SW480 (cell line): ENCODE measurements around the gene F5.
"Not testable (repeated sequence)": the region's sequence is repeated elsewhere in the genome, so short reads cannot be mapped to it uniquely, and the experiment has no call there.

Experiments used
- DNase-seq: peaks from one replicate; pipeline ENCODE4 v3.0.0-alpha.2; 2016; ENCODE audit warnings: low spot score

Gene F5

DNA sequence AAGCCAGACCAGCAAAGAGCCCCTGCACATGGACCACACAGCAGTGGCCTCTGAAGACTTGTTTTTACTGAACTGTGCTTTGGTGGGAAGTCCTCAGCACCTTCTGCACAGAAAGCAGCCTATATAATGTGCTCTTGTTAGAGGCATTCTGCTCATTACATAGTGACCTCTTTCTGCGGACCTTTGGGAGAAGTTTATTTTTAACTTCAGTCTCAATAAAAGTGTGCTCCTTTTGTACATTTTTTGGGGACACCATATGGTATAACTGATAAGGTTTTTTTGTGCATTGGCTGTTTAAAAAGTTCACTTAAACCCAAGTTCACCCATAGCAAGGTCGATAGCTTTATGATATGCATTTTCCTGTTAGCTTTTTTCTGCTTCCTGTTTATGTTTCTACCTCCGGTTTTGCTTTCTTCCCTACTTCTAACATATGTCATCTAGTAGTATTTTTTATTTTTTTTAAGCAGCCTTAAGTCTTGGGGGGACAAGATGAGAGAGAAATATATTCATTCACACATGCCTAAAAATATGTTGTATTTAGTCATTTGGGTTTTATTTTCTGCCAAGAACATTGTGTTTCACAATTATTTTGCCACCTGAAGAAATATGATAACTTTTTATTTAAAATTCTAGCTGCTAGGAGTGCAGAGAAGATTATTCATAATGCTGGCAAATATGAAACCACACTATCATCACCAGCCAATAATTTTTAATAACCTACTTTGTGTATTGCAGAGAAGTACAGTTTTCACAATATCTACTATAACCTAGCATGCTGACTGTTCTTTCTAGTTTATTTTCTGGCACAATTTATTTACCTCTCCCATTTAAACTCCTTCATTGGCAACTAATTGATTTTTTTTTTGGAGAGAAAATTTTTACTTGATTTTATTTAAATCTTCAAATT is 77.6 kb downstream of the F5 start:
- DNase-seq = no peak

DNA sequence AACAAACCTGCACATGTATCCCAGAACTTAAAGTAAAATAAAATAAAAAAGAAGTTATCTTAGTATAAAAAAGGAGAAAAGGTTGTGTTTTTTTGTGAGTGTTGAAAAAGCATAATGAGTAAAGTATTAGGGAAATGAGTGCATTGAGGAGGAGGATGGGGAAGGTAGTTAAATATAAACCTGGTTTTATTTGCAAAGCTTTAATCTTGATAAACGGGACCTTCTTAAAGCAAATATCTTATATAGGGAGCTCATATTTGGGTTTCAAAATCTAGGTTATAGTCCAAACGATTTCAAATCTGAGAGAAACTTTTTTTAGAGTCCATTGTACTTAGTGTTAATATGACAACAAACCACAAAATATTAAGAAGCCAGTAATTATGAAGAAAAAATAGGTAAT is 78.9 kb downstream of the F5 start:
- no peak for DNase-seq

DNA sequence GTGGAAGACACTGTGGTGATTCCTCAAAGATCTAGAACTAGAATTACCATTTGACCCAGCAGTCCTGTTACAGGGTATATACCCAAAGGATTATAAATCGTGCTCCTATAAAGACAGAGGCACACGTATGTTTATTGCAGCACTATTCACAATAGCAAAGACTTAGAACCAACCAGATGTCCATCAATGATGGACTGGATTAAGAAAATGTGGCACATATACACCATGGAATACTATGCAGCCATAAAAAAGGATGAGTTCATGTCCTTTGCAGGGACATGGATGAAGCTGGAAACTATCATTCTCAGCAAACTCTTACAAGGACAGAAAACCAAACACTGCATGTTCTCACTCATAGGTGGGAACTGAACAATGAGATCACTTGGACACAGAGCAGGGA is 82.7 kb downstream of the F5 start:
- not testable (repeated sequence) for DNase-seq

DNA sequence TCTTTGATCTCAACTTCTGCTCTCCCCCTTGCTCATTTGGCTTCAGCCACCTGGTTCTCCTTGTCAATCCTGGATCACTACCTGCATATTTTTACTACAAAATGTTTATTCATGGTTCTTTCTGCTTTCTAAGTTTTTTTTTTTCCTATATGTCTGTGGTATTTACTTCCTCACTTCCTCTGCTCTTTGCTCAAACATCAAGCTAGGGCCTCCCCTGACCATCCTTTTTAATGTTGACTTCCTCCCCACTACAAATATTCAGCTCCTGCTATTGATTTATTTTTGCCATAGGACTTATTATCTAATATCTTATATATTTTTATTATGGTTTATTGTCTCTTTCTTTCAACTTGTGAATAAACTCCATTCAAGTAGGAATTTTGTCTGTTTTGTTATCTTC is 86.5 kb downstream of the F5 start:
- DNase-seq = no peak

DNA sequence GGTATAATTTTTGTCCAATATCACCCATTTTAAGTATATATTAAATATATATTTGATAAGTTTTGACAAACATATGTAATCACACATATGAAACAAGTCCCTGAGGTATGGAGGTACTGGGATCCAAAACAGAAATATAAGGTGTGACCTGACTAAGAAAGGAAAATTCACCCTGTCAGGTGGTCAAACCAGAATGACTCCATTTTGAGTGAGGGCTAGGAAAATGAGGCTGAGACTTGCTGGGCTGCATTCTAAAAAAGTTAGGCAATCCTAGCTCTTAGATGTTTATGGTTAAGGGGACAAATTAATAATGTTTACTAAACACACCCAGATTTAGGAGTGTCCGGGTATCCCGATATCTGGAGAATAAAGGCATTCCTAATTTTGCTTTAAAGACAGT is 89.0 kb downstream of the F5 start:
- DNase-seq = no peak

DNA sequence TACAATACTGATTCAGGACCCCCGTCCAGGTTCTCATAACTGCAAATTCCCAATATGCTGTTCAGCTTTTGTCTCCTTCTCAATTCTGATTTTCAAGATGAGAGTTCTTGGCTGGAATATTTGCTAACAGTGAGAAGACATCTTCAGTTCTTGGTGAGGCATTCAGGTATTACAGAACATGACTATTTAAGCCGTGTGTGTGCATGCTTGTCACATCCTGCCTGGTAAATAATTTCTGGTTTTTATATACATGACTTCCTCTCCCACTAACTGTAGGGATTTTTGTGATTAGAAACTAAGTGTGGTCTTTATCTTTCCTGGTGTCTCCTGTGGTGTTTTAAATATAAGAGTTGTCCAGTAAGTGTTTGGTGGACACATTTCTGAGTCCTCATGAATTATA is 90.4 kb downstream of the F5 start:
- no peak for DNase-seq

DNA sequence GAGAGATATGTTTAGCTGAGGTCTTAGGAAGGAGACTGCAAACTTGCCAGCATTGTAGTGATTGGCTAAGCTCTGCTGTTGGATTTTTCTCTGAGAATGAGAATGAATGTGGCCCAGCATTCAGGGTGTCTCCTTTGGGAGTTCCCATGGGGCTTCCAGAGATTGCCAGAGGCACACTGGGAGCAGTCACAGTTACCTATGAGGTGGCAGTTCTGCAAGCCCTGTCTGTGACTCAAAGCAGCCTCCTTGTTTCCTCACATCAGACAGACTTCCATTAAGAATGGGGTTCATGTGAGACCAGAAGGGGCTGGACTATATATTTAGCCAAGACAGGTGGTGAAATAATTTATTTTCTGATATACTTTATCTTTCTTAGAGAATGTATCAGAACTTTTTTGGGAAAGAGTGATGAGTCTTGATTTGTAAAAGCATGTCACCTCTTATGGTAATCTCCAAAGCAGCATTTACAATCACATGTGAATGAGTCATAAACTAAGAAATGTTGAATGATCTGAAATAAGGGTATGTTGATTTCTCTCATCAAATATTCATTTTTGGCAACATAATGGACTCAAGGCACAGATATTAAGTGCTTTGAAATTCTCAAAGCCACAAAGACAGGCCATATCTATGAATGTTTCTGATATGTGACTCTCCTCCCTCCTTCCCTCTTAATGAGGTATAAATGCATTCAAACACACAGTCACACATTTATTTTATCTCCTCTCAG is 91.1 kb downstream of the F5 start:
- DNase-seq = no peak

DNA sequence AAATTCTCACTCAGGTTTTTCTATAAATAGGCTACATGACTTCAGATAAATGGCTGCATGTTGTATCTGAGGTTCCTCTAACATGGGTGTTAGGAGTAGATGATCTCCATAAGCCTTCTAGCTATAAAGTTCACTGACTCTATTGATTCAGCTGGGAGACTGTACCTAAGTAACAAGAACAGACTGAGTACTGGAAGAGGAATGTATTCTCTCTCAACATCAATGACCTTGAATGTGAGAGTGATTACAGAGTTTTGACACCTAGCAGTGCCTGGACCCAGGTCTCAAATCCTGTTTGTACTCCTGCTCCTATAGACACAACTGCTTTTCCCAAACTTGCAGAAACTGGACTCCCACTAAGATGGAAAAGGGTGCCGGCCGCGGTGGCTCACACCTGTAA is 91.9 kb downstream of the F5 start:
- no peak for DNase-seq

DNA sequence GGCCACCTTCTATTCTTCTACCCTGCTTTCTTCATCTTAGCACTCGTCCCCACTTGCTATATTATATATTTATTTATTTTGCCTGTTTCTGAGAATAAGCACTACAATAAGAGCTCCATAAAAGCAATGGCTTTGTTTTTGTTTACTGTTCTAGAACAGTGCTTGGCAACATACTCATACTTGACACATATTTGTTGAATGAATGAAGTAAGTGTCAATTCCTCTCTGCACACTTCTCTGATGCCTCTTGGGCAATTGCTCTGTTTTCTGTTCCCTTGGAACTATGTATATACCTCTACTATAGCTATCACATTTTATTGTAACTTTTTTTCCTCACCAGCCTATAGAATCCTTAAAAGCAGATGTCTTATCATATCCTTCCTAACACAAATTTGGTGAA is 93.0 kb downstream of the F5 start:
- no peak for DNase-seq

DNA sequence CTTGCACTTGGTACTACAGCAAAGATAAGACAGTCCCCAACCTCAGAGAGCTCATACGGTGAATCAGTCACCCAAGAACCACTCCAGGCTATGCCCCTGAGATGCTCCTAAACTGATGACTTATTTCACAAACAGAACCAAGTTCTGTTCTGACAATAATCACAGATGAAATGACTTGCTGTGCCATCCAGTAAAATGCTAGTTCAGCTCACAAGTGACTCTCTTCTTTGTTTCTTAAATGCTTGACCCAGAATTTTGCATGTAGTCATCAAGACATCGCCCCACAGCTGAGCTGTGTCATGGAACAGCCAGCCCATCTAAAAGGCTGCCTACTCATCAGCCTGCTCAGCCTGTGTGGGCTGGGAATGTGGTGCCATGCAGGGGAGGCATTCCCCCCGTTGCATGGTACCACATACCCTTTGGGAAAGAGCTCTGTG is 94.4 kb downstream of the F5 start:
- DNase-seq = no peak

DNA sequence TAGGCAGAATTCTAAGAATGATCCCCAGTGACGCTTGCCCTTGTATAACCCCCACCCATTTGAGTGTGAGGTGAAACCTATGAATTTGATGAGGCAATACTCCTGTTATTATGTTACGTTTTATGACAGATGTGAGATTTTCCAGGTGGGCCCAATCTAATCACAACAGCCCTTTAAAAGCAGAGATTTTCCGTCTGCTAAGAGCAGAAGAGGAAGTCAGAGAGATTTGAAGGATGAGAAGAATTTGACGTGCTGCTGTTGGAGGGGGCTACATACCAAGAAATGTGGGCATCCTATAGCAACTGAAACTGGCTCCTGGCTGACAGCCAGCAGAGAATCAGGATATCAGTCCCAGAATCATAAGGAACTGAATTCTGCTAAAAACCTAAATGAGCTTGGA is 98.1 kb downstream of the F5 start:
- no peak for DNase-seq

DNA sequence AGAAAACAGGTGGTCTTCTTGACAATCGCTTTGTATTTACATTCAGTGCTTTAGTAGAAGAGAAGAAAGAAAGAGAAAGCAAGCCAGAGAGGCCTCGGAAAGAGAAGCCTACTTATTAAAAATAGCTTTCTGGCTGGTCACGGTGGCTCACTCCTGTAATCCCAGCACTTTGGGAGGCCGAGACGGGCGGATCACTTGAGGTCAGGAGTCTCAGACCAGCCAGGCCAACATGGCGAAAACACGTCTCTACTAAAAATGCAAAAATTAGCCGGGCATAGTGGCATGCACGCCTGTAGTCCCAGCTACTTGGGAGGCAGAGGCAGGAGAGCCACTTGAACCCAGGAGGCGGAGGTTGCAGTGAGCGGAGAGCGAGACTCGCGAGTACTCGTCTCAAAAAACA is 98.7 kb downstream of the F5 start:
- DNase-seq = no peak

DNA sequence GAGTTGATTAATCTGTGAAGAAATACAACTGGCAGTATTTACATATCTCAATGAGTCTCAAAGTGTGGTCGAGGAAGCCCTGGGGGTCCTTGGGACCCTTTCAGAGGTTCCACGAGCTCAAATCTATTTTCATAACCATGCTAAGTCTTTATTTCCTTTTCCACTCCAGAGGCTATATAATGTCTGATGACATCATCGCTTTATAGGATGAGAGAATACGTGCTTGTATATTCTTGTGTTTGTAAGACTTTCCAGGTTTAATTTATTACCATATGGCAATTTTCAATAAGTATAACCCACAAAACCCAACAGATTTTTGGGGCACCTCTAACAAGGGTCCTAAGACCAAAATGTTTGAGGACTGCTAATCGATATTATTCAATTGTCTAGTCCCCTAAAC is 99.1 kb downstream of the F5 start:
- no peak for DNase-seq

DNA sequence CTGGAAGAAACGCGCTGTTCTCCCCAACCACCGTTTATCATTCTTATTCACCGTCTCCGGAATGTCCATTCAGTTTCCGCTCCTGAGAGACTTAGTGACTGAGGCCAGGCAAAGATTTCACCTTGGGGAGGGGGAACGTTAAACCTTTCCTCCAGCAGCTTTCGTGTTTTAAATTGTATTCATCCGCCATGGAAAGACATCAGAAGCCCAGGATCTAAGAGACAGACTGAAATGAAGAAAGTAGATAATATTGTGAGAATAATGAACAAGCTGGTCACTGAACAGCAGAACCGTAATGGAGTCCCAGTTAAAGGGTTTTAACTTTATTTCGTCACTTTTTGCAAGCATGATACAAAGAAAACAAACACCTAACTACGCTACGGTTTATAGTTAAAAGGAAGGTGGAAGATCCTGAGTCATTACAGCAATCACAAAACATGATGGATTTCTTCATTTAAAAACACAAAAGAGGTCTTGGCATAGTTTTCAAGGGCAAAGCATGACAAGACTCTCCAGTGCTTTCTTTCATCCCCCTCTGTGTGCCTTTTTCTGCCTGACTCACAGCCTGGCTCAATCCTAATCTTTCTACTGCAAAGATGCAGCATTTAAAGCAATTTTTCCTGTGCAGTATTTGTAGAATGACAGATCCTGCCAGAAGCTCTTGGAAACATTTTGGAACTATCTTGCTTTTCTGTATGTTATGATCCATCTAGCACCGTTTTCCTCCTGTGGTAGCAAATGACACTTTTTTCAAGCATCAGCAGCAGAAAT is 99.8 kb downstream of the F5 start:
- DNase-seq = no peak

DNA sequence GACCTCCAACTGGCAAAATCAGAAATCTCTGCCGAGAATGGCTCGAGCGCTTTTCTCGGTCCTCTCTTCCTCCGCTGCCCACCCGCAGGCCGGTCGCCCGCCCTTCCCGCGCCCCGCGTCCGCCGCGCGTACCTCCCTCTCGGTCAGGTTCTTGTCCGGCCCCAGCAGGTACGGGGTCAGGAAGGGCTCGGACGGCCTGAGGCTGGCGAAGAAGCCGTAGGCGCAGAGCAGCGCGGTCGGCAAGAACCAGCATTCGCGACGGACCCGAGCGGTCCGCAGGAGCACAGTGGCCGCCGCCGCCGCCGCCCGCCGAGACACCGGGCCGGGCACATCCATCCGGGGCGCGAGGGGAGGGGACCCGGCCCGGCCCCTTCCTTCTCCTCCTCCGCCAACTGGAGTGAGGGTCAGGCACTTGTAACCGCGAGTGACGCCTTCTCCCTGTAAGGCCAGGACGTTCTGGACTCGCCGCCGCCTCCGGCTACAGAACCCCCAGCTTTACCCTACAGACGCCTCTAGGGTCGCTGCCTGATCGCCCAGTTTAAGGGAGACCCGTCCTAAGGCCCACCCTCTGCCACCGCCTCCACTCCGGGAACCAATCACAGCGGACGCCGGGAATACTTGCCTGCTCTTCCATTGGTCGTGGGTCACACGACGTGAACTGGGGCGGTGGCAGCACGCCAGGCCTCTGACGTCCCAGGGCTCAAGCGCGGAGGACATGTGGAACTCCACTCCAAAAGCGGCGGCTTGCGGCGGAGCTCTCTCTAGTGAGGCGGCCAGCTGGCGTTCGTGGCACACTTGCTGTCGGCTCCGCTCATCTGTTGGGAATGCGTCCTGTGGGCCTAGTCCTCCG is 100.6 kb downstream of the F5 start, which contains the start of gene SLC19A2:
Gene SLC19A2 (minus strand): TSS at position 514 of the 850 bp plus-strand sequence. CDS start 178 bp downstream, at position 336.
- peak; percentile 98 for DNase-seq

DNA sequence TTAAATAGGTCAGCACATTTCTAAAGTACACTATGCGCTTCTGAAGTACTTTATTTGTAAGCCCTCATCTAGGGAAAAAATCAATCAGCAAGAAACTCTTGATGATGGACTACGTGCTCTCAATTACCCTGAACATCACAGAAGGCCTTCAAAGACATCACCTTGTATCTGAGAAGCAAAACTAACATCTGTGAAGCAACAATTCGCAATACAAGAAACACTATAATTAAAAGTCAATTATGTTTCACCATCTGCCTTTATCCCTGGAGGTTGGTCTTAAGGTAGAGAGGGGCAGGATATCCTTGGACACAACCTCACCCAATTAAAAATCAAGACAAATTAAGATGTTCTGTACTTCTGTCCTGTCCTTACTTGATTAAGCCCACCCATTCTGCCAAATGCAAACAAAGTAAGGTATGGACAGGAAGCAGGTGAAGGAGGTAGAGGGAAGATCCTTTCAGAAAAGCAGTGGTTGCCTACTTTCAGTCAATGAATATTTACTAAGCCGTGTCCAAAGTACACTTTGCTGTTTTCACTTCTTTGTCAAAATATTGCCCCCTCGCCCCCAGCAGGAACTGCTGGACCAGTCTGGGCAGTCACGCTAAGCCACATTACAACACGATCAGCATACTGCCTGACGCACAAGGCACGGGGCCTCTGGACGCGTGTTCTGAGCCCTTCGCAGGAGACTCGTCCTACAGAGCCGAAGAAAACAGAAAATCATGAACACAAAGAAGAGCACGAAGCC is 101.4 kb downstream of the F5 start:
- DNase-seq = peak; percentile 42

DNA sequence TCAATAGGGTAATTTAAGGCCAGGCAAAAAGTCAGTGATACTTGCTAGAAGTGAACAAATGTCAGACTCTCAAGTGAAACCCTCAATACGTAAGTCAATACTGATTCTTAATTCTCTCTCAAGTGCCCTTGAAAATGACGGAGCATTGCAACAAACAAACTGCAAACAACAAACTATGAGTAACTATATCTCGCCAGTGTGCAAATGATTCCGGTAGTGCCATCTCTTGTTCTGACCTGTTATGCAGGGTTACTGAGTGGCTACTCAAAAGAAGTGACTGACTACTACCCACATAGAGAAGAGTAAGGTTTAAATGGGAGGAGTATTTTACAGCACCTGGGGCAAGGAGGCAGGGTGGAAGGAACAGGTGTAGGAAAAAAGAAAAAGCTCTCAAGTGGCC is 102.2 kb downstream of the F5 start:
- no peak for DNase-seq

DNA sequence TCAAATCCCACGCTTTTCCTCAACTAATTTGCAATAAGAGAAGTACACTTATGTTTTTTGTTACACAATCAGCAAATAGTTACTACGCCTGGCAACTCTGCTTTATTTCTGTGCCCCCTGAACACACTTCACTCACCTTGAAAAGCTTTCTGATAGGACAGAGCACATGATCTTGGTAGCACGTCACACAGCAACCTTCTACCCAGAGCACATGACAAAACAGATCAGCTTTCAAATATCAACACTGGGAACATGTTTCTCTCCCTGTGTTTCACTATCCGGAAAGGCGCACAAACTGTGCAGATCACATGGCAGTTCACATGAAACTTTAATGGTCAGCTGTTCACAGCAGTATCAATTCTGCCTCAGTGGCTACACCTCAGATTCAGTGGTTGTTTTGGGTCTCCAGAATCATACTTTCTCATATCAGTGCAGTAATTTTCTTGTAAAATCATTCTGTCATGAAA is 102.7 kb downstream of the F5 start:
- DNase-seq = peak; percentile 35

DNA sequence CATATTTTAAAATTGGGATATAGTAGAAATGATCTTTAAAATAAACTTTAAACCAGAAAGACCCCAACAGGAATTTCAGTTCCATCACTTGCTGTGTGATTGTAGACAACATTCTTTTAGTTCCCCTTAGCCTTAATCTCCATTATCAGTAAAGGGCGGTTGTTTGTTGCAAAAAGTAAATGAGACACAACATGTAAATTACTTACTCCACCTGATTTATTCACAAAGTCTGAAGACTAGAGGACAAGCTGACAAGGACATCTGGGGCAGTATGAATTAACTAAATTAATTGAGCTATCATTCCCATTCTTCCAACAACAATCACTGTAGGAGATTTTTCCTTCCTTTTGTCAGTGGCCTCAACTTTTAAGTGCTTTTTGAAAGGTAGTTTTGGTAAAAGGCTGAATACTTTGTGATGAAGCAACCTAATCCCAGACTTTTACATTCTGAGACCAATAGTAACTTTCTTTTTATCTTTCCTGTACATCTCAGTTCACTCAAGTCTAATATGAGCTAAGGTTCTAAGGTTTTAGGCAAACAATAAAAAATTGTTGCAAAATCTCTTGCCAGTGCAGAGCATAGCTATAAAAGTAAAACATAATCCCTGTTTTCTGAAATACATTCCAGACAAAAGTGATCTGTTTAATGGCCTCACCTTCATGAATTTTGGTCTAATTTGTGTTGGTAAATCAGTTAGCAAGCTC is 106.8 kb downstream of the F5 start:
- no peak for DNase-seq

DNA sequence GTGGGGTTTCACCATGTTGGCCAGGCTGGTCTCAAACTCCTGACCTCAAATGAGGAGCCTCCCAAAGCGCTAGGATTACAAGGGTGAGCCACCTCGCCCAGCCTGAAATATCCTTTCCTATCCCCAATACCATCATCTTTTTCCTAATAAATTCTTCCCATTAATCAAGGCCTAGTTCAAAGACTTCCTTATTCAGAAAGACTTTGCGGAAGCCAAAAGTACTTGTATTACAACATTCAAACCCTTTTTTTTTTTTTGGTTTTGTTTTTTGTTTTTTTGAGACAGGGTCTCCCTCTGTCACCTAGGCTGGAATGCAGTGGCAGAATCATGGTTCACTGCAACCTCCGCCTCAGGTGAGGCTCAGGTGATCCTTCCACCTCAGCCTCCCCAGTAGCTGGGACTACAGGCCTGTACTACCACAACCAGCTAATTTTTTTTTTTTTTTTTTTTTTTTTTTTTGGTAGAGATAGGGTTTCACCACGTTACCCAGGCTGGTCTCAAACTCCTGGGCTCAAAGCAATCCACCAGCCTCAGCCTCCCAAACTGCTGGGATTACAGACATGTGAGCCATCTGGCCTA is 108.1 kb downstream of the F5 start:
- no peak for DNase-seq
